Fibroblast of lung (primary cell): ENCODE data around the gene SYCE3. TPM values are rescaled to one million over a fixed set of nuclear protein-coding genes. Genes with fewer than 3 reads are reported as not detected.
"Not testable (repeated sequence)": the region's sequence is repeated elsewhere in the genome, so short reads cannot be mapped to it uniquely, and the experiment has no call there.

Experiments used
- DNase-seq, 2 donors: peaks; one replicate each; pipeline versions ENCODE4 v3.0.0 to v3.0.0-alpha.2; 2010; ENCODE audit warnings: low read depth in 2 of 2
- H2AFZ ChIP-seq: 2 replicates; pipeline ENCODE4 v1.5.1; 2012; ENCODE audit warnings: low read length, control low read depth, inconsistent platforms
- H3K27ac ChIP-seq: 2 replicates; pipeline ENCODE4 v1.5.1; 2011; ENCODE audit warnings: low read length, control low read depth; ENCODE audit not compliant: insufficient read depth
- H3K27me3 ChIP-seq: 2 replicates; pipeline ENCODE4 v1.5.1; 2011; ENCODE audit warnings: mild to moderate bottlenecking, low read length; ENCODE audit not compliant: control insufficient read depth, insufficient read depth
- H3K36me3 ChIP-seq: 2 replicates; pipeline ENCODE4 v1.5.1; 2011; ENCODE audit warnings: low read length; ENCODE audit not compliant: control insufficient read depth, insufficient read depth
- H3K4me1 ChIP-seq: 2 replicates; pipeline ENCODE4 v1.5.1; 2011; ENCODE audit warnings: low read length; ENCODE audit not compliant: control insufficient read depth, insufficient read depth; ENCODE audit errors: extremely low read depth
- H3K4me2 ChIP-seq: 2 replicates; pipeline ENCODE4 v1.5.1; 2011; ENCODE audit warnings: low read length, control low read depth; ENCODE audit not compliant: insufficient read depth; ENCODE audit errors: extremely low read depth
- H3K4me3 ChIP-seq, 4 experiments: fragments of 200-600 bp in 1 of 4; sonication (generic) in 1 of 4; replicated peaks in 1 of 4; 2 replicates each; pipeline ENCODE4 v1.5.1; 2011 to 2016; ENCODE audit warnings: low read length in 4 of 4, low read depth in 3 of 4, mild to moderate bottlenecking in 3 of 4, control low read depth in 2 of 4, inconsistent platforms in 1 of 4, mixed read lengths in 1 of 4; ENCODE audit not compliant: insufficient read depth in 1 of 4; ENCODE audit errors: control extremely low read depth in 1 of 4
- H3K79me2 ChIP-seq: 2 replicates; pipeline ENCODE4 v1.5.1; 2012; ENCODE audit warnings: mild to moderate bottlenecking, low read length, inconsistent platforms; ENCODE audit not compliant: control insufficient read depth, insufficient read depth
- H3K9ac ChIP-seq: 2 replicates; pipeline ENCODE4 v1.5.1; 2011; ENCODE audit warnings: mild to moderate bottlenecking, low read length, control low read depth; ENCODE audit not compliant: insufficient read depth
- H3K9me3 ChIP-seq: 2 replicates; pipeline ENCODE4 v1.5.1; 2012; ENCODE audit warnings: low read depth, low read length; ENCODE audit not compliant: control insufficient read depth, insufficient read depth
- H4K20me1 ChIP-seq: 2 replicates; pipeline ENCODE4 v1.5.1; 2011; ENCODE audit warnings: low read length; ENCODE audit not compliant: control insufficient read depth, insufficient read depth; ENCODE audit errors: extremely low read depth
- CTCF ChIP-seq, 2 donors: IDR thresholded peaks in 1 of 2; conservative IDR thresholded peaks in 1 of 2; 1 replicate in 1 of 2; 2 replicates in 1 of 2; pipeline ENCODE4 v1.5.1; 2011 to 2012; ENCODE audit warnings: low read length in 2 of 2, control low read depth in 1 of 2, inconsistent platforms in 1 of 2, low read depth in 1 of 2, mild to moderate bottlenecking in 1 of 2
- EZH2 ChIP-seq: IDR thresholded peaks from 2 replicates; pipeline ENCODE4 v1.5.1; 2012; ENCODE audit warnings: low read length, control low read depth, mild to moderate bottlenecking; ENCODE audit errors: missing control alignments
- polyA plus RNA-seq, 2 donors: library from polyadenylated mRNA; depleted of rRNA in 1 of 2; stranded (reverse) in 1 of 2; unstranded in 1 of 2; fragments of >200 nt; gene quantifications; 2 replicates each; pipeline ENCODE4 v1.2.1, GENCODE V29; 2011 to 2012; ENCODE audit warnings: missing spikeins in 1 of 2
- total RNA-seq: library from RNA; depleted of rRNA; stranded (reverse); fragments of >200 nt; gene quantifications from 2 replicates; pipeline ENCODE4 v1.2.1, GENCODE V29; 2014

The SYCE3 gene
- total and polyA plus RNA-seq, 2 donors (not counting 1 experiment from before 2014, with no cell fraction given), result 0.33 TPM; not detected in 1

- Histone ChIP-seq H3K4me3 (no peak overlapping the region), H2AFZ (no peak overlapping the region), H3K79me2 (no peaks in the 10 kb centered on the region), H3K9ac (no peak overlapping the region), H3K27me3 (peaks cover 25% of the 10 kb centered on the region), H3K9me3 (no peaks in the 10 kb centered on the region), H4K20me1 (no peaks in the 10 kb centered on the region), H3K27ac (no peak overlapping the region), H3K4me1 (peaks cover 3% of the 10 kb centered on the region), H3K36me3 (no peaks in the 10 kb centered on the region), H3K4me2 (no peak overlapping the region)
- DNase-seq, result no peak
- TF ChIP-seq EZH2 (no peak), CTCF (conservative IDR thresholded peaks at IDR 0.05 in 1 of 2, IDR thresholded peaks at IDR 0.05 in 1 of 2; ENCODE audit: low read depth in 1 of 2, low read length in 2 of 2) (no peak)
These were observed 17.9 kb downstream of the SYCE3 start for GRCh38 chr22:50544746-50545253.

- Histone ChIP-seq H2AFZ (peak overlapping the region; percentile 19), H3K27me3 (peaks cover 24% of the 10 kb centered on the region), H3K4me2 (peak overlapping the region; percentile 40), H3K4me1 (peaks cover 5% of the 10 kb centered on the region), H3K9ac (no peak overlapping the region), H3K9me3 (no peaks in the 10 kb centered on the region), H3K79me2 (no peaks in the 10 kb centered on the region), H3K36me3 (no peaks in the 10 kb centered on the region), H3K4me3 (peak overlapping the region in 2 of 4 experiments; percentile 1 to 31), H4K20me1 (no peaks in the 10 kb centered on the region), H3K27ac (no peak overlapping the region)
- TF ChIP-seq EZH2 (no peak), CTCF (conservative IDR thresholded peaks at IDR 0.05 in 1 of 2, IDR thresholded peaks at IDR 0.05 in 1 of 2; ENCODE audit: low read depth in 1 of 2, low read length in 2 of 2) (peak; percentile 47 to 63)
- DNase-seq, result peak; percentile 55 to 64
These were observed 18.5 kb downstream of the SYCE3 start for GRCh38 chr22:50544078-50544745.

- Histone ChIP-seq H3K79me2 (no peaks in the 10 kb centered on the region), H3K9me3 (no peaks in the 10 kb centered on the region), H3K4me1 (peaks cover 7% of the 10 kb centered on the region), H3K36me3 (no peaks in the 10 kb centered on the region), H4K20me1 (no peaks in the 10 kb centered on the region), H2AFZ (no peak overlapping the region), H3K27ac (no peak overlapping the region), H3K4me2 (no peak overlapping the region), H3K4me3 (no peak overlapping the region), H3K9ac (no peak overlapping the region), H3K27me3 (peaks cover 15% of the 10 kb centered on the region)
- TF ChIP-seq CTCF (conservative IDR thresholded peaks at IDR 0.05 in 1 of 2, IDR thresholded peaks at IDR 0.05 in 1 of 2; ENCODE audit: low read depth in 1 of 2, low read length in 2 of 2) (no peak), EZH2 (no peak)
- no peak for DNase-seq
These were observed 20.2 kb downstream of the SYCE3 start for GRCh38 chr22:50542416-50542927.

GRCh38 chr22:50541667-50542026 is 21.1 kb downstream of the SYCE3 start:
- H3K4me2 ChIP-seq, H3K4me1 ChIP-seq, H3K9ac ChIP-seq, H3K79me2 ChIP-seq, H3K9me3 ChIP-seq, H3K4me3 ChIP-seq, H4K20me1 ChIP-seq, H2AFZ ChIP-seq, H3K36me3 ChIP-seq: not testable (repeated sequence)
- DNase-seq, result peak; percentile 59 to 89
- H3K27me3 ChIP-seq, result peaks cover 14% of the 10 kb centered on the region
- peak overlapping the region; percentile 6 for H3K27ac ChIP-seq
